HL-60 (cell line): ENCODE results near the gene ARHGAP10.

ENCODE experiments used
- DNase-seq, 2 experiments: peaks; one replicate each; pipeline ENCODE4 v3.0.0-alpha.2; 2010 to 2020; ENCODE audit warnings: low read depth in 1 of 2, low spot score in 1 of 2
- H3K27ac ChIP-seq: fragments of 250-450 bp; sonication (Bioruptor Pico); replicated peaks from 2 replicates; pipeline ENCODE4 v1.5.1; 2020; ENCODE audit warnings: mild to moderate bottlenecking, moderate library complexity
- H3K27me3 ChIP-seq: fragments of 250-450 bp; sonication (Bioruptor Pico); 2 replicates; pipeline ENCODE4 v1.5.1; 2021; ENCODE audit warnings: mild to moderate bottlenecking, moderate library complexity; ENCODE audit not compliant: insufficient read depth, poor library complexity, severe bottlenecking
- H3K4me3 ChIP-seq: replicated peaks from 2 replicates; pipeline ENCODE4 v1.5.1; 2011; ENCODE audit warnings: mild to moderate bottlenecking, control low read depth, low read length; ENCODE audit not compliant: insufficient read depth
- CTCF ChIP-seq: IDR thresholded peaks from one replicate; pipeline ENCODE4 v1.5.1; 2011; ENCODE audit warnings: low read length, control low read depth, inconsistent platforms; ENCODE audit not compliant: insufficient read depth
- GABPA ChIP-seq: IDR thresholded peaks from 2 replicates; pipeline ENCODE4 v1.6.1; 2012; ENCODE audit warnings: low read depth
- POLR2AphosphoS5 ChIP-seq: IDR thresholded peaks from 2 replicates; pipeline ENCODE4 v1.6.1; 2012; ENCODE audit warnings: low read depth
- REST ChIP-seq: IDR thresholded peaks from 2 replicates; pipeline ENCODE4 v1.6.1; 2012; ENCODE audit warnings: low read depth; ENCODE audit not compliant: insufficient replicate concordance
- SPI1 ChIP-seq: IDR thresholded peaks from 2 replicates; pipeline ENCODE4 v1.6.1; 2012; ENCODE audit warnings: low read depth, mild to moderate bottlenecking, borderline replicate concordance

ARHGAP10 gene

GRCh38 chr4:147760176-147760575 is 28.3 kb downstream of the ARHGAP10 start:
- no peaks in the 10 kb centered on the region for H3K27me3 ChIP-seq
- DNase-seq: no peak
- TF ChIP-seq GABPA (no peak), REST (no peak), SPI1 (no peak), CTCF (no peak), POLR2AphosphoS5 (no peak)

GRCh38 chr4:147760695-147761094 is 28.8 kb downstream of the ARHGAP10 start:
- TF ChIP-seq REST (no peak), SPI1 (no peak), POLR2AphosphoS5 (no peak)
- H3K27ac ChIP-seq: no peak overlapping the region
- no peak for DNase-seq
- no peaks in the 10 kb centered on the region for H3K27me3 ChIP-seq
- H3K4me3 ChIP-seq: no peak overlapping the region

More at GRCh38 chr4:147760176-147760575, 28.3 kb downstream of the ARHGAP10 start:
- no peak overlapping the region for H3K27ac ChIP-seq
- H3K4me3 ChIP-seq: no peak overlapping the region

- Histone ChIP-seq H3K4me3 (no peak overlapping the region), H3K27me3 (no peaks in the 10 kb centered on the region), H3K27ac (no peak overlapping the region)
- no peak for DNase-seq
- TF ChIP-seq CTCF (no peak), POLR2AphosphoS5 (no peak)
Observed at GRCh38 chr4:147761218-147761883, 29.5 kb downstream of the ARHGAP10 start.

GRCh38 chr4:147764337-147764736 is 32.4 kb downstream of the ARHGAP10 start:
- TF ChIP-seq GABPA (no peak), POLR2AphosphoS5 (no peak), REST (no peak), CTCF (no peak)

More at GRCh38 chr4:147764337-147764736, 32.4 kb downstream of the ARHGAP10 start:
- H3K27me3 ChIP-seq: no peaks in the 10 kb centered on the region
- no peak for DNase-seq
- no peak overlapping the region for H3K27ac ChIP-seq
- no peak overlapping the region for H3K4me3 ChIP-seq
